ENCODE data around the gene PREX1. TPM values are rescaled to one million over a fixed set of nuclear protein-coding genes. Genes with fewer than 3 reads are reported as not detected.
"Not testable (repeated sequence)": the region's sequence is repeated elsewhere in the genome, so short reads cannot be mapped to it uniquely, and the experiment has no call there.

PREX1 gene
- total and polyA plus RNA-seq, 2 donors from 2014 or later, result 8.5 to 38.2 TPM

DNA sequence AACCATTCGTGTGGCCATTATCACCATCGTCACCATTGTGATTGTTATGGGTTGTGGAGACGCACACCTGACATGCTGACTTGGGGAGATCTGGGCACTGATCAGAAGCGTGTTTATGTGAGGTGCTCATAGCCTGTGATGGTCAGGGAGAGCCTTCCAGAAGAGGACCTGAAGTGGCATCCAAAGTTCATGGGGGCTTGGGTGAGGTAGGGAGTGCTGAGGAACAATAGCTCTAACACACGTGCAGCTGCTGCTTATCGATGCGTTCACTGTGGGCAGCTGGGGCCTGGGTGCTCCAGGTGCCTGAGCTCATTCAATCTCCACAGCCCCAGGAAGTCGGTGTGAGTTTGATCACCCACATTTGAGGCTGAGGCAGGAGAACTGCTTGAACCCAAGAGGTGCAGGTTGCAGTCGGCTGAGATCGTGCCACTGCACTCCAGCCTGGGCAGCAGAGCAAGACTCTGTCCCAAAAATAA lies 227.3 kb downstream of the PREX1 start:
- H3K9me3 ChIP-seq (ENCODE audit: control insufficient read depth in 2 of 3, insufficient read depth in 1 of 3, low read length in 3 of 3), result no peaks in the 10 kb centered on the region
- no peaks in the 10 kb centered on the region for H3K27me3 ChIP-seq (ENCODE audit: control insufficient read depth, insufficient read depth, low read length)
- H3K36me3 ChIP-seq (ENCODE audit: control insufficient read depth in 2 of 3, insufficient read depth in 3 of 3, low read length in 3 of 3), result no peaks in the 10 kb centered on the region
- H3K4me1 ChIP-seq (ENCODE audit: control insufficient read depth in 2 of 3, insufficient read depth in 2 of 3, low read depth in 1 of 3, low read length in 3 of 3), result no peaks in the 10 kb centered on the region
- no peak for TF ChIP-seq CTCF (IDR thresholded peaks at IDR 0.05; ENCODE audit: borderline replicate concordance, extremely low read depth, insufficient read depth)
- no peak overlapping the region for H3K4me3 ChIP-seq (ENCODE audit: low read length in 3 of 3)
- no peak for FAIRE-seq
- peak in 1 of 5 donors; percentile 22 for DNase-seq
- H3K9ac ChIP-seq (ENCODE audit: low read length in 3 of 3), result no peak overlapping the region
- intact Hi-C loops (cut with DNase I), result no loop called here
- H3K27ac ChIP-seq (ENCODE audit: low read depth in 2 of 2, low read length in 2 of 2), result no peak overlapping the region

DNA sequence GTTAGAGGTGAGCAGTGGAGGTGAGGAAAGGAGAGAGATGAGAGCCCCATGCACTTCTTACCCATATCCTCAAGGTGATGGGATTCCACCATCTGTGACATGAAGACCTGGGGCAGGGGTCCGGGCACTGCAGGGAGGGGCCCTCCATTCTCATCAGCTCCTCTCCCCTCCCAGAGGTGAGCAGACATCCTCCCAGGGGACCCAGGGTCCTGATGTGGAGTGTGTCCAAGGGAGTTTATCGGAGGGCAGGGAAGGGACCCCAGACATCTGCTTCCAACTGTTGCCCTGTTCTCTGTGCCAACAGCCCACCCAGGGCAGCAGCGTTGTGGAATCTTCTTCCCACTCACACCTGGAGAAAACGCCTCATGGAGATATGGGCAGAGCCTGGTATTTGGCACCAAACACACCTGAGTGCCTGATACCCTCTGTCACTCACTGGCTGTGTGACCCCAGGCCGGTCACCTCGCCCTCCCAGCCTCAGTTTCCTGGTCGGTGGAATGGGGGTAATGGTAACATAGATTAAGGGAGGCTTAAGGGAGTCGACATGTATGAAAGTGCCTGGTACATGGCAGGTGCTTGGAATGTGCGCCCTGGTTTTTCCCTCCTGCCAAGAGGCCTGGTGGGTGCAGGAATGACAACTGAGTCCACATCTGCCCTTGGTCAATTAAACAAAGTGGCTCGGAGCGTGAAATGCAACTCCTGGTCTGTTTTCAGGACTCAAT lies 227.9 kb downstream of the PREX1 start:
- Histone ChIP-seq H3K4me1 (ENCODE audit: control insufficient read depth in 2 of 3, insufficient read depth in 2 of 3, low read depth in 1 of 3, low read length in 3 of 3) (no peaks in the 10 kb centered on the region), H3K9me3 (ENCODE audit: control insufficient read depth in 2 of 3, insufficient read depth in 1 of 3, low read length in 3 of 3) (no peaks in the 10 kb centered on the region), H3K27ac (ENCODE audit: low read depth in 2 of 2, low read length in 2 of 2) (no peak overlapping the region), H3K36me3 (ENCODE audit: control insufficient read depth in 2 of 3, insufficient read depth in 3 of 3, low read length in 3 of 3) (no peaks in the 10 kb centered on the region), H3K4me3 (ENCODE audit: low read length in 3 of 3) (no peak overlapping the region), H3K27me3 (ENCODE audit: control insufficient read depth, insufficient read depth, low read length) (no peaks in the 10 kb centered on the region), H3K9ac (ENCODE audit: low read length in 3 of 3) (no peak overlapping the region)
- FAIRE-seq (no peak), DNase-seq (peak in 1 of 5 donors; percentile 37)
- intact Hi-C loops (cut with DNase I), result no loop called here
- no peak for TF ChIP-seq CTCF (IDR thresholded peaks at IDR 0.05; ENCODE audit: borderline replicate concordance, extremely low read depth, insufficient read depth)

- no peaks in the 10 kb centered on the region for H3K4me1 ChIP-seq (ENCODE audit: control insufficient read depth in 2 of 3, insufficient read depth in 2 of 3, low read depth in 1 of 3, low read length in 3 of 3)
- no peak for TF ChIP-seq CTCF (IDR thresholded peaks at IDR 0.05; ENCODE audit: borderline replicate concordance, extremely low read depth, insufficient read depth)
- DNase-seq, result no peak
Measured at GRCh38 chr20:48599106-48599747, 228.6 kb downstream of the PREX1 start.

GRCh38 chr20:48598303-48598941 lies 229.4 kb downstream of the PREX1 start:
- H3K27ac ChIP-seq (ENCODE audit: low read depth in 2 of 2, low read length in 2 of 2); DNase-seq; intact Hi-C loops (cut with DNase I): not testable (repeated sequence)

More at GRCh38 chr20:48599106-48599747, 228.6 kb downstream of the PREX1 start:
- no peaks in the 10 kb centered on the region for H3K9me3 ChIP-seq (ENCODE audit: control insufficient read depth in 2 of 3, insufficient read depth in 1 of 3, low read length in 3 of 3)
- H3K27me3 ChIP-seq (ENCODE audit: control insufficient read depth, insufficient read depth, low read length), result no peaks in the 10 kb centered on the region
- no peak overlapping the region for H3K4me3 ChIP-seq (ENCODE audit: low read length in 3 of 3)
- no peak overlapping the region for H3K27ac ChIP-seq (ENCODE audit: low read depth in 2 of 2, low read length in 2 of 2)
- intact Hi-C loops (cut with DNase I), result no loop called here
- H3K36me3 ChIP-seq (ENCODE audit: control insufficient read depth in 2 of 3, insufficient read depth in 3 of 3, low read length in 3 of 3), result no peaks in the 10 kb centered on the region
- no peak for FAIRE-seq
- H3K9ac ChIP-seq (ENCODE audit: low read length in 3 of 3), result no peak overlapping the region

More at GRCh38 chr20:48598303-48598941, 229.4 kb downstream of the PREX1 start:
- not testable (repeated sequence) for H3K4me1 ChIP-seq (ENCODE audit: control insufficient read depth in 2 of 3, insufficient read depth in 2 of 3, low read depth in 1 of 3, low read length in 3 of 3); H3K27me3 ChIP-seq (ENCODE audit: control insufficient read depth, insufficient read depth, low read length); H3K4me3 ChIP-seq (ENCODE audit: low read length in 3 of 3); H3K9me3 ChIP-seq (ENCODE audit: control insufficient read depth in 2 of 3, insufficient read depth in 1 of 3, low read length in 3 of 3); H3K36me3 ChIP-seq (ENCODE audit: control insufficient read depth in 2 of 3, insufficient read depth in 3 of 3, low read length in 3 of 3); H3K9ac ChIP-seq (ENCODE audit: low read length in 3 of 3); FAIRE-seq

Measured in kidney (tissue), 14 donors.